ENCODE results near the gene AGBL1.

DNA sequence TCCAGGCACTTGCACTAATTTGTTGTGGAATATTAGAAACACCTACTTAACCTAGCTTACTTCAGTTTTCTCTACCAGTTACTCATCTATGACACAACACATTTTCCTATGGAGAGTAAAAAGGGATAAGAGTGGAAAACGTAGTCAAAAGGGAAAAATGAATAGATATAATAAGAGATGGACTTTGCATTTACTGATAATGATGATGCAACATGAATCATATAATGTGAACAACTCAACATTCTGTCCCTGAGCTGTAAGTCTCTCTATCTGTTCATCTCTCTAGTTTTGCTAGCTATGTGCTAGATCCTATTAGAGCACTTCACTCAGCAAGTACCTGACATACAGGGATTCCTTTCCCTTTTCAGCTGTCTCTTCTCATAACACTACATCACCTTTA, 627.1 kb downstream of the AGBL1 start:
- TF ChIP-seq, protein P1, sequence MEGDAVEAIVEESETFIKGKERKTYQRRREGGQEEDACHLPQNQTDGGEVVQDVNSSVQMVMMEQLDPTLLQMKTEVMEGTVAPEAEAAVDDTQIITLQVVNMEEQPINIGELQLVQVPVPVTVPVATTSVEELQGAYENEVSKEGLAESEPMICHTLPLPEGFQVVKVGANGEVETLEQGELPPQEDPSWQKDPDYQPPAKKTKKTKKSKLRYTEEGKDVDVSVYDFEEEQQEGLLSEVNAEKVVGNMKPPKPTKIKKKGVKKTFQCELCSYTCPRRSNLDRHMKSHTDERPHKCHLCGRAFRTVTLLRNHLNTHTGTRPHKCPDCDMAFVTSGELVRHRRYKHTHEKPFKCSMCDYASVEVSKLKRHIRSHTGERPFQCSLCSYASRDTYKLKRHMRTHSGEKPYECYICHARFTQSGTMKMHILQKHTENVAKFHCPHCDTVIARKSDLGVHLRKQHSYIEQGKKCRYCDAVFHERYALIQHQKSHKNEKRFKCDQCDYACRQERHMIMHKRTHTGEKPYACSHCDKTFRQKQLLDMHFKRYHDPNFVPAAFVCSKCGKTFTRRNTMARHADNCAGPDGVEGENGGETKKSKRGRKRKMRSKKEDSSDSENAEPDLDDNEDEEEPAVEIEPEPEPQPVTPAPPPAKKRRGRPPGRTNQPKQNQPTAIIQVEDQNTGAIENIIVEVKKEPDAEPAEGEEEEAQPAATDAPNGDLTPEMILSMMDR (IDR thresholded peaks at IDR 0.05; ENCODE audit: insufficient read depth, low read length, poor library complexity, severe bottlenecking): no peak
- no peak for TF ChIP-seq EZH2phosphoT487 (conservative IDR thresholded peaks at IDR 0.05; ENCODE audit: low read length)

Measured in SU-DHL-6 (cell line).